Fibroblast of skin of scalp (primary cell): ENCODE data around the gene PRPS2. TPM values are rescaled to one million over a fixed set of nuclear protein-coding genes. Genes with fewer than 3 reads are reported as not detected.

Experiments used
- DNase-seq: peaks from one replicate; pipeline ENCODE4 v3.0.0-alpha.2; 2013
- polyA plus RNA-seq, 2 experiments: library from polyadenylated mRNA; unstranded; fragments of 120-200 nt; gene quantifications; one replicate each; pipeline ENCODE4 v1.2.1, GENCODE V29; 2013; ENCODE audit not compliant: insufficient read length in 2 of 2

PRPS2 gene
- 16.7 TPM for polyA plus RNA-seq (2013, experiment 1 of 2; ENCODE audit: insufficient read length)
- 19.4 TPM for polyA plus RNA-seq (2013, experiment 2 of 2; ENCODE audit: insufficient read length)

DNA sequence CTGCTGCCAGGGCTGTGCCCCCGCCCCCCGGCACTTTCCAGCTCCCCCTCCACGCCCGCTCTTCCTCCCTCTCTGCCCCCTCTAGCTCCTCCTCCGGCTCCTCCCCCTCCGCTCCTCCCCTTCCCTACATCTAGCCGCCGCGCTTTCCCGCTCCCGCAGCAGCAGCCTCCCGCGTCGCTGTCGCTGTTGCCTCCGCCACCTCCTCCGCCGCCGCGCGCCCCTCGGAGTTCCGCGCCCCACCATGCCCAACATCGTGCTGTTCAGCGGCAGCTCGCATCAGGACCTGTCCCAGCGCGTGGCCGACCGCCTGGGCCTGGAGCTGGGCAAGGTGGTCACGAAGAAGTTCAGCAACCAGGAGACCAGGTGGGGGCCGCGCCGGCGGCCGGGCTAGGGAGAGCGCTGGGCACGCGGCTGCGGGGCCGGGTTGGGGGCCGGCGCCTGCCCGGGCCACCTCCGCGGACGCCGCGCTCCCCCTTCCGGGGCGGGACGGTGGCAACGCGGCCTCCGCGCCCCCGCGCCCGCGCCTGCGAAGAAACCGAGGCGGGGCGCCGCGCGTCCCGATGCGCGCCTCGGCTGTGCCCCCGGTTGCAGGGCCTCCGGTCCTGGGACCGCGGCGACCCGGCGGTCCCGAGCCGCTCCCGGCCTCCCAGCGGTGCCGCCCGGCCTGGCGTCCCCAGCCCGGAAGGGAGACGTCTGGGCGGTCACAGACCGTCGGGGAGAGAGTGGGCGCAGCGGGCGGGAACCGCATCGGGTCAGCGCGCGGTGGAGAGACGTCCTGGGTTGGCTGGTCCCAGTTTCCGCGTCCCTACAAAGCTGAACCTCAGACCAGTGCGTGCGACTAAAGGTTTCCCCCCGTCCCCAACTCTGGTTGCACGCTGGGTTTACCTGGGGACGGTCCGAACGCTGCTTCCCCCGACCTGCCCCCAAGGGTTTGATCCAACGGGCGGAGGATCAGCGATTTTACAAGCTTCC is at the start of gene PRPS2:
TSS of gene PRPS2 (plus strand) at position 156 of the 972 bp plus-strand sequence. CDS start at position 242, 86 bp downstream.
- peak; percentile 55 for DNase-seq

DNA sequence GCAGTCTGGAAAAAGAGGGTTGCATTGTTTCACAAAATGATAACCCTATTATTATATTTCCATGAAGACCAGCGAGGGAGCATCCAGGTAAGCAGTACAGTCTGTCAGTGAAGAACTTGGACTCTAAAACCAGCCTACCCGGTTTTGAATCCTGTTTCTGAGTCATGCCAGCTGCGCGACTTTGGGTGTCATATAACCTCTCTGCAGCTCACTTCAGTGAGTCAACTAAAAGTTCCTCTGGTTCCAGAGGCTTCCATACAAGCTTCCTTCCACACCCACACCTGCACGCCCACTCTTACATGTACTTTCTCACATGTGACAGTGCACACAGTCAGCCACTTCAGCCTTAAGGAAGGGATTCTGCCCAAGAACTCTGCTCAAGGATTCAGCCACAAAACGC is 49.8 kb upstream of the PRPS2 start:
- no peak for DNase-seq

DNA sequence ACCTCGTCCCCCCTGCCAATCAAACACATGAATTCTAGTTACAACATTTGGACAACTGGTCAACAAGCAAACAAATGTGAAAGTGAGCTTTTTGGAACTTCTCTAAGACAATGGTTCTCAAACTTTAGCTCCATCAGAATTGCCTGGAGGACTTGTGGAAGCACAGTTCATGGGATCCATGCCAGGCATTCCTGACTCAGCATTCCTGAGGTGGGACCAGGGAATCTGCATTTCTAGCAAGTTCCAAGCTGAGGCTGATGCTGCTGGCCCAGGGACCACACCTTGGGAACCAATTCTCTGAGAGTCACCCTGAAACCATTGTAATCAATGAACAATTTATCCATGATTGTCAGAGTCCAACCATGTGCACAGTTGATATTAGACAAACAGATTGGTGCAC is 43.8 kb upstream of the PRPS2 start:
- no peak for DNase-seq

DNA sequence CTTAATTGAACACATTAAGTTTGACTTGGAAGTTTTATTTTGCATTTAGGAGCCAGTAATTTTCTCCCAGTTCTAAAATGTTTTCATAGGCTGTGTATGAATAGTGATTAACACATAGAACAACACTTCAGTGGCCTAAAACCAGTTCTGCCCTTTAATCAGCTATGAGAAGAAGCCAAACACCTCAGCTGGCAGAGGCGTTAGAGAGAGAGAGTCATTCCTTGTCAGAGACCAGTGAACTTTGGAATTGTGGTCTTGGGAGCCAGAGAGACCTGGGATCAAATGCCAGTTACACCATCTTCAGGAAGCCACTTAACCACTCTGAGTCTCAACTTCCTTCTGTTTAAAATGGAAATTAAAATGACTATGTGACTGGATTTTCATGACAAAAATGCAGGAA is 39.3 kb upstream of the PRPS2 start:
- DNase-seq: no peak

DNA sequence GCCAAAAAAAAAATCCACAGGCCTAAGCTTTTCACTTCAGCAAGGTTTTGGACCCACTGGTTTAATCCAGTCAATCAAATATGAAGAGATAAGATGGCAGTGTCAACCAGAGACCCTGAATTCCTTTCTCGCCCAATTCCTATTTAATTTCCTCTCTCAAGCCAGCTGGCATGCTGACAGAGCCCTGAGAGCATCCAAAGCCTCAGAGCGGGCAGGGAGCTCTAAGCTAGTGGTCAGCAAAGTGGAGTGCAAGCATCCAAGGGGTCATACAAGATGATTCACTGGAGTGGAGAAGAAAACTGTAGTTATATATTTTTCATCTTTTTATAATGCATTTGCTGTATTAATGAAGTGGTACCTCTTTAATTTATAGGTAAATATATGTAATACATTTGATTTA is 37.8 kb upstream of the PRPS2 start:
- no peak for DNase-seq

DNA sequence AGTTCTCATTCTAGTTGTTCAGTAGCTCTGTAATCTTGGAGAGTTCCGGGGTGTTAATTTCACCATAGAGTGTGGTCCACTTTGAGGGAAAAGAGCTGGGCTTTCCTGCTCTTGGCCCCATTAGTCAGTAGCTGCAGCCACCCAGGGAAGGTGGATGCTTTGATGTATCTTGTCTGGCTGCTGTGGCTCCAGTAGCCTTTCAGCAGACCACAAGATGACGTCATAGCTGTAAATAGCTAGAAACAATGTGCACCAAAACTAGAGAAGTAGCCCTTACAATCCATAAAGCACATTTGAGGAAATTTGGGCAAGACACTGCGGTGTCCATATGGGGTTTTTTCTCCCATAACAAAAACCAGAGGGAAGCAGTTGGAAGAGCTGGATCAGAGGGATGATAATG is 32.9 kb upstream of the PRPS2 start:
- DNase-seq: no peak

DNA sequence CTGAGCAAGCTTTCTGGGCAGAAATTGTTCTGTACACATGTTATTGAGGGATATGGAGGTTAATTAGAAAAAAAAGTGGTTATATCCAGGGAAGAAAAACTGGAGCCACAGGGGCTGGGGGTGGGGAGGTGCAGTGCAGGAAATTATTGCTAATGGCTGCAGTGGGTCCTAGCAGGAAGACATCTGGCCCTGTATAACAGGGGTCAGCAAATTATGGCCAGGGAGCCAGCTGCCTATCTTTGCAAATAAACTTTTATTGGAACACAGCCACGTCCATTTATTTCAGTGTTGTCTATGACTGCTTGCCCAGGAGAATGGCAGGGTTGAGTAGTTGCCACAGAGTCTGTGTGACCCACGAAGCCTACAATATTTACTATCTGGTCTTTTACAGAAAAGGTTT is 23.4 kb upstream of the PRPS2 start:
- DNase-seq: no peak

DNA sequence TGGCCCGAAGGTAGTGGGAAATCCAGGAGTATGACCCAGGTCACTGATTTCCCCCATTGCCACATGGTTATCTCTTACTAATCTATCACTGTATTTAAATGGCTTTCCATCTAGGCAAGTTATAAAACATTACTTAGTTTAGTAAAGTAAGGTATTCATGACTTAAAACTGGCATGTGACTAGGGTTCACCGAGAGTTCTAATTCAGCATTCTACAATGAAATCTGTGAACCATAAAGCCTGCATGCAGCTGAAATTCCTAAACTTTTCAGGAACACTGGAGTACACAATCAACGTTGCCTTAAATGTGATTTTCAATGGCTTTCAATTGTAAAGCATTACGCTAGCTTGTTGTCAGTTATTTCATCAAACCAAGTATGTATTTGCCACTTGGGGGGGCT is 22.7 kb upstream of the PRPS2 start:
- no peak for DNase-seq

DNA sequence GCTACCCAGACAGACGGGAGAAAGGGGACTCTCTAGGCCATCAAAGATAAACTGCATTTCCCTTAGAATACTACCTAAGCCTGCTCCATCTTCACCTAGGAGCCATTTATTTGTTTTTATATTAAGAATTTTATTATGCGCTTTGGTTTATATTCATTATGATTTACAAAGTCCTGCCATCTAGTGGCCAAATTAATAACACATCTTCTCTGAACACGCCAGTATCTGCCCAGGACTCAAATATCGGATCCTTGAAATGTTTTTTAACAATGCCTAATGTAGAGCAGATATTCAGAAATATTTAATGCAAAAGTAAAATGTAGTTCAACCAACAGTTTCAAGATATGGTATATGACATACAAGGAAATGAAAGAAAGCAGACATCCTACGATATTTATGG is 20.8 kb upstream of the PRPS2 start:
- DNase-seq: peak; percentile 15

DNA sequence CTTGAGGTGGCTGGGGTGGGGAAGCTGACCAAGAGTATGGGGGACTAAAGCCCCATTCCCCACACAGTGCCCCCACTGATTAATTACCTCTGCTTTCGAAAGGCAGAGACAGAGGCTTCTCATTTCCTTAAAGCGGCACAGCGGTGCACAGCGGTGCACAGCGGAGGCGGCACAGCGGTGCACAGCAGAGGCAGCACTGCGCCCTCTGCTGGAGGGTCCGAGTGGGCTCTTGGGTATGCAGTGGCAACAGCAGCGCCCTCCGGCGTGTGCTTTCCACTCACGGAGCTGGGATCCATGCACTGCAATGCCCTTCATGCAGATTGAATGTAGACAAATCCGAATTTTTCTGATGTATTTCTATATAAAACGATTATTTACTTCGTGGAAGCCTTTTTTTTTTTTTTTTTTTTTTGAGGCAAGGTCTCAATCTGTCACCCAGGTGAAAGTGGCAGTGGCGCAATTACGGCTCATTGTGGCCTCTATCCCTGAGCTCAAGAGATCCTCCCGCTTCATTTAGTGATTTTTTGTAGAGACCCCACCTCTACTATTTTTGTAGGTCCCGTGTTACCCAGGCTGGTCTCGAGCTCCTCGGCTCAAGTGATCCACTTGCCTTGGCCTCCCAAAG is 19.7 kb upstream of the PRPS2 start:
- DNase-seq: peak; percentile 46

DNA sequence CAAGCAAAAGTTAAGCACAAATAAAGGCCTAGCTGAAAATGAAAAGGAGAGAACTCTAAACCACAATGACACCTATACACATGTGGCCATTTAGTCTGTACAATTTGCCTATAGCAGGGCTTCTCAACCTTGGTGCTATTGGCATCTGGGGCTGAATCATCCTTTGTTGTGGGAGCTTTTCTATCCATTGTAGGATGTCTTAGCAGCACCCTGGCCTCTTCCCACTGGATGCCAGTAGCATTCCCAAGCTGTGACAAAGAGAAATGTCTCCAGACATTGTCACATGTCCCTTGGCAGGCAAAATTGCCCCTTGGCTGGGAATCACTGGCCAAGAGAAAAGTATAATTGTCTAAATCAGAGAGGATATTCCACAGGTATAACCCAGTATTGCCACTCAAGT is 13.5 kb upstream of the PRPS2 start:
- no peak for DNase-seq

DNA sequence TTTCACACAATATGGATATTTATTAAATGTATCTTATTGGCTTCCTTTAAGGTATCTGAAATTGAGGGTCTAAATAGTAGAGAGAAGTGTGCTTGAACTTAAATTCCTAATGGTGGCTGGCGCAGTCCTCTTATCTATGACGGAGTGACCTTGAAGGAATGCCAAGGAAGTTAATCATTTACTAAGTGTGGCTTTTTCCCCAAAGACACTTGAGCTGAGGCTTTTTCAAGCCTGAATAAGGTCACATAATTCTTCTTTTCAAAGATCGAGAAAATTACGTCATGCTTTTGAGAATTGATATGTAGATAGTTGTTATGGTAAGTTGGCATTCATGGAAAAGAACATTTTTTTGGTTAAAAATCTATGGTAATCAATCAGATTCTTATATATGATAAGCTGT is 11.7 kb upstream of the PRPS2 start:
- DNase-seq: no peak

DNA sequence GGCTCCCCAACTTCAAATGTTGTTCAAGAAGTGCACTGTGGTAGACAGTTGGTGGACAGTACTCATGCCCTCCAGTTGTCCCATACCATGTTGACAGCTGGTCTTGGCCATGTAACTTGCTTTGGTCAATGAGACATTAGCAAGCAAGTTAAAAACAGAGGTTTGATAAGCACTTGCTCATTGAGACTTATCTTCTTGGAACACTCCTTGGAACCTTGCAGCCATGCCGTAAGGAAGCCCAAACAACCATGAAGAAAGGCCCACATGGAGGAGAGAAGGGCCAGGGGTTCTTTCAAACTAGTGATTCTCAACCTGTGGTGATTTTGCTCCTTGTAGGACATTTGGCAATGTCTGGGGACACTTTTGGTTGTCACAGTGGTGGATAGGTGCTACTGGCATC is 2.6 kb upstream of the PRPS2 start:
- DNase-seq: no peak

DNA sequence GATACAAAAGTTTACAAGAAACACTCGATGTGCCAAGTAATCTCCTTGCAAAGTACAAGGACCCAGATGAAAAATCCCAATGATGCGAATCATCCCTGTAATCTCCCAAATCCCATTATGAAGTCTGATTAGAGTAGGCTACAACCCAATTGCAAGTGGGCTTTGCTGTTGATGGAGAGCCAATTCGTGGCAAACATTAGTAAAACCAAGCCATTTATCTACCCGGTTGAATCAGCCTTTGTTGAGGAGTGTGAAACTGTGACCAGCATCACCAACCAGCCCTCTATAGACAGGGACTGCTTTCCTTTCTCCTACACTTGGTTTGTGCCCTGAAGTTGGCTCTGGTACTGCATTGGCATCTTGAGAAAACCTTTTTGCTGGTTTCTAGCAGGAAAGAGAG is 1.2 kb upstream of the PRPS2 start:
- no peak for DNase-seq

DNA sequence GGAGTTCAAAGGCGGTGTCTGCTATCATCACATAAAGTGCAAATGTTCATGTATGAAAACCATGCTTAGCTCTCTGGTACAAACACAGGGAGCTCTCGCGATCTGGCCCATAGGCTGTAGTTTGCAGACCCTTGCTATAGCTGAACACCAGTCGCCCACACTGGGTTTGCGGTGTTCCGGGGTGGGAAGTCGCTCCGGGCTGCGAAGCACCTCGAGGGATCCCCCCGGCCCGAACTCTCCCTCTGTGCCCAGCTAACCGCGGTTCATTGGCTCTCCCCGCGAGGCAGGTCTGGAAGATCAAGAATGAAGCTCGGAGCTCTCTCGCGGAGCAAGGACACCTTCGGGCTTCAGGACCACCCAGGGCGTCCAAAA is 341 bp upstream of the PRPS2 start:
- DNase-seq: no peak

DNA sequence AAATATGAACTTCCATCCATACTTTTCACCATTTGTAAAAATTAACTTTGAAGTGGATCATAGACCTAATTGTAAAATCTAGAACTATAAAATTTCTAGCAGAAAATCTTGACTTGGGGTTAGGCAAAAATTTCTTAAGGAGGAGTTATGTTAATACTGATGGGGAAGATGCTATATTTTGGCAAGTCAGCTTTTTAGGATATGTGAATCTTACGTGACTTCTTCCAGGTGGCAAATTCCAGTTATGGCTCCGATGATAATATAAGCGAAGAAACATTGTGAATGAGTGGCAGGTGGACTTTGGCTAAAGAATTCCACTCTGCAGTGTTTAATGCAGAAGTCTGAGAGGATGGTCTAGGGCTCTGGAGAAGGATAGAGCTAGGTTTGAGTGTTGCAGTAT is 1.5 kb downstream of the PRPS2 start:
- no peak for DNase-seq

DNA sequence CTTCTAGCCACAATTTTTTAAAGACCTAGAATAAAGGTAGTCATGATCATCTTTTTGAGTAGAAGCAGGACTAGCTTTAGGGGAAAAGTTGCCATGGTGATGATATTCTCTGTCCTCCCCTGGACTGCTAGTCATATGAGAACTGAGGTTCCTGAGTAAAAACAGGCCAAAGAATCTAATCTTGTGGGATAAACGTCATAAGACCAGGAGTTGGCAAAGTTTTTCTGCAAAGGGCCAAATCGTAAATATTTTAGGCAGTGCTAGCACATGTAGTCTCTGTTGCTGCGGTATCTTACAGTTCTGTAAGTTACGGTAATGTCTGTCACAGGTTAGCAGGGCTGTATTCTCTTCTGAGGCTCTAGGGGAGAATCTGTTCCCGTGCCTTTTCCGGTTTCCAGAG is 3.4 kb downstream of the PRPS2 start:
- no peak for DNase-seq

DNA sequence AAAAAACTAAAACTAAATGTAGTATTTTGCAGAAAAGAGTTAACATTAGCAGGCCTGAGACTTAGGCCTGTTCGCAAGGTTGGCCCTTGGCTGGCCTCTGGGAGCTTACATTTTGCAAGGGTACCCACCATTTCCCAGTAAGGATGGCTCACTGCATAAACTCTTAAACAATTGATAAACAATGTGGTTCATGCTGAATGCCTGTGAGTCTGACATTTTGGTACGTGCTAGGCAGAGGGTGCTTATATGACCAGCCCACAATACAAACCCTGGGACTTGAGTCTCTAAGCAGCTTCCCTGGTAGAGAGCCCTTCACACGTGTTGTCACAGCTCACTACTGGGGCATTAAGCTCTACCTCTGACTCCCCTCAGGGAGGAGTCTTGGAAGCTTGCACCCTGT is 7.4 kb downstream of the PRPS2 start:
- no peak for DNase-seq

DNA sequence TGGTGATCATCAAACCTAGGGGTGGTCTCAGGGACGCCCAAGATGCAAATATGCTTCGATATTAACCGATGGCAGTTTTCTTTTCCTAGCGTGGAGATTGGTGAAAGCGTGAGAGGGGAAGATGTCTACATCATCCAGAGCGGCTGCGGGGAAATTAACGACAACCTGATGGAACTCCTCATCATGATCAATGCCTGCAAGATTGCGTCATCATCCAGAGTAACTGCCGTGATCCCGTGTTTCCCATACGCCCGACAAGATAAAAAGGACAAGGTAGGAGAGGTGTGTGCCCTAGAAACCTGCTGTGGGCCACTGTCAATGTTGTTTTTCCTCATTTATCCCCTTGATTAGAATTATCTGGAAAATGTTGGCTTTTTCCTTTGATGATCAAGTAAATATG is 7.9 kb downstream of the PRPS2 start:
- no peak for DNase-seq

DNA sequence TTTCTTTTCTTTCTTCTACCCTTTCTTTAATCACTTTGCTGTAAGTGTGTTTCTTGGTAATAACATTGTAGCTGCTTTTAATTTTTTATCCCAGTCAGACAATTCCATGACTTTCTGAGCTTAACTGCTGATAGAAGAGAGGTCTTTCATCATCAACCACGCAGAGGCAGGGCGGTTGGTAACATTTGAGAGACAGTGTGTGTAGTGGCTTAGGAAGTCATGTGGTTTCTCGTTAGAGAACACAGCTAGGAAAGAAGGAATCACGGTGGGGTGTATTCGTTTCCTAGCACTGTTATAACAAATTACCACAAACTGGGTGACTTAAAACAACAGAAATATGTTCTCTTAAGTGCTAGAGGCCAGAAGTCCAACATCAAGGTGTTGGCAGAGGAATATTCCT is 11.5 kb downstream of the PRPS2 start:
- no peak for DNase-seq

DNA sequence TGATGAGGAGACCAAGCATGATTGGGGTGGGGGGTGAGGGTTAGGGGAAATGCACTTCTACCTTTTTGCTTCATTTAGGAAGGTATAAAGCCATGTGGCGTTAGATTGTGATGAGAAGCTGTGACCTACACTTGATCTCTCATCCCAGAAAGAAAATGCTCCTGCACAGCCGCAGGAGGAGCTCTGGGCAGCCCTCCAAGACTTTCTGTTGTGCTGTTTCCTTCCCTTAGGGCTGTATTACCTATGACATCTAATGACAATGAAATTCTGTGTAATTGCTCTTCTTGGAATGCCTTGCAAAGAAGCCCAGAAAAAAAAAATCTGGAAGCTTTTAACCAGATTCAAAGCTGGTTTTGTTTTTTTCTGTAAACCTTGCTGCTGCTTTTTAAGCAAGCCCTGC is 13.4 kb downstream of the PRPS2 start:
- DNase-seq: no peak

DNA sequence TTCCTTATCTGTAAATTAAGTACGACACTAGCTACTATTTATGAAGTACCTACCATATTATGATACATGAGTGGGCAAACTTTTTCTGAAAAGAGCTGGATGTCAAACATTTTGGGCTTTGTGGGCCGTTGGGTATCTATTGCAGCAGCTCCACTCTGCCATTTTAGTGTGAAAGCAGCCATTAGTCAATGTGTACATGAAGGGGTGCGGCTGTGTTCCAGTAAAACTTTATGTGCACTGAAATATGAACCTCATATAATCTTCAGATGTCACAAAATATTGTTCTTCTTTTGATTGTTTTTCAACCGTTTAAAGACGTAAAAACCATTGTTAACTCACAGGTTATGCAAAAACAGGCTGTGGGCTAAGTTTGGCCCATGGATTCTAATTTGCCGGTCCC is 14.1 kb downstream of the PRPS2 start:
- DNase-seq: no peak

DNA sequence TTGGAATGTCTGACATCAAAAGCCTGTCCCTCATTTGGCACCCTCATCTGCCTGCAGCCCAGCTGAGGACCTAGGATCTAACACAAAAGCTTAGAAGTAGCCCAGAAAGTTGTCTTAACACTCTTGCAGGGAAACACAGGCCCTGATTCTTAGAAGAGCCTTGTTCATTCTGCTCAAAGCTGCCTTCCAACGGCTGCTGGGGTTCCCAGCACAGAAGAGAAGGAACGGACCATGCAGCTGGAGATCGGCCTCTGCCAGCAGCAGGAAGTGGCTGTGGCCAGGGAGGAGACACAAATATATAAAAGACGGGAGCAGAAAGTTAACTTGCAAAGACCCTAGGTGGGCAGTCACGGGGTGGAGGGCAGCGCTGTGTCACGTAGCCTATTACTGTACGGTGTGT is 20.4 kb downstream of the PRPS2 start:
- no peak for DNase-seq

DNA sequence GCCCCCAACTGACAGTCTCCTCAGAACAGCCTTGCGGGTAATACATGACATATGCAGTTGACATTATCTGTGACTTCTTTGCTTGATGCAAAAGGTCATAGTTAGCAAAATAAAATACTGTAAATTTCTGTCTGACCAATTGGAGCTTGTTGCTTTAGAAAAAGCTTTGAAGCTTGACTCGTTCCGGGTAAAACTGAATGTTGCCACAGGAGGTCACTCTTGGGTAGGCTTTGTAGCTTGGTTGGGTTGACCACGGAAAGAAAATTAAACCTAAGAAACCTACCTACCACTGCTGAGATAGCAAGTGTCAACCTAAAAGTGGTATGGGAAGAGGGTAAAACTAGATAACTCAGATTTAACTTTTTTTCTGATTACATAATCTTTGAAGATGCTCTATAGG is 23.2 kb downstream of the PRPS2 start:
- peak; percentile 50 for DNase-seq
